Measurements from ENCODE around the gene DHCR7. TPM values are rescaled to one million over a fixed set of nuclear protein-coding genes. Genes with fewer than 3 reads are reported as not detected.

DHCR7 gene
- total and polyA plus RNA-seq, 2 donors (not counting 1 experiment from before 2014, with no cell fraction given): 6.9 to 15.3 TPM

DNA sequence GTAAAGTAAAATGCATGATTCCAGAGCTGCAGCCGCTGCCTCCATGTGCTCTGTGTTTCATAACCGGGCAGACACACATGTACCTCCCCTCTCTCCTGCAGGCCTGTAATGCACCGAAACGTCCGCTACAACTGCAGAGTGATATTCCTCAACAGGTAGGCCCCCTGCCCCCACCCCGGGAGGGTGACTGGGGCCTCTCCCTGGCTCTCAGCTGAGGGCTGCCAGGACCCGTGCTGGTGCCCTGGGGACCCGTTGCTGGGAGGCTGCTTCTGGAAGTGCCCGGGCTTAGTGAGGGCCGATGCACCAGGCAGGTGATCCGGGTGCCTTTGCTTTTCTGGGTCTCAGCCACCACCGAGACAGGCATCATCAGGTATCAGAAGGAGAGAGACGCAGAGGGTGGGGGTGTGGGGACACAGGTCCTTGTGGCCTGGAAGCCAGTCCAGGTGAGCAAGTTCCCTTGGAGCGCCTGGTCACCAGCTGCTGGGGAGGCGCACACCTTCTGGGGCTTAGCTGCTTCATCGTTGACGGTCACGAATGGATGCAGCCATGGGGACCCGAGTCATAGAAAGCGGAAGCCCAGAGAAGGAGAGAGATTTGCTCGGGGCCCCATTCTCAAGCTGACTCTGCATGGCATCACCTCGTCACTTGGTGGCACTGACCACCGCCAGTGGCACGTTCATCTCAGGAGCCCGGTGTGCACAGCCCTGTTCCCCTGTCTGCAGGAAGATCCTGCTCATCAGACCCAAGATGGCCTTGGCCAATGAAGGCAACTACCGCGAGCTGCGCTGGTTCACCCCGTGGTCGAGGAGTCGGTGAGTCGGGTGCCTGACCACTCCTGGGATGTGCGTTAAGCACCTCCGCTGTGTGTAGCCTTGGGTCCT, 15.4 kb upstream of the DHCR7 start:
- Mint-ChIP-seq H3K27me3 (no peaks in the 10 kb centered on the region), H3K9me3 (ENCODE audit: insufficient read depth) (no peaks in the 10 kb centered on the region), H3K27ac (no peak overlapping the region), H3K4me3 (no peak overlapping the region), H3K4me1 (peaks cover 5% of the 10 kb centered on the region)
- ATAC-seq (ENCODE audit: low read depth) (no peak), DNase-seq (no peak)
- no peak overlapping the region for H3K4me3 ChIP-seq (ENCODE audit: control extremely low read depth in 1 of 5, extremely low read depth in 1 of 5, insufficient read depth in 1 of 5, low read depth in 2 of 5, low read length in 4 of 5)
- no peaks in the 10 kb centered on the region for H3K79me2 ChIP-seq (ENCODE audit: control insufficient read depth, insufficient read depth, low read length)
- H3K9ac ChIP-seq (ENCODE audit: low read length): no peak overlapping the region
- intact Hi-C loops (cut with micrococcal nuclease): no loop called here
- H3K27me3 ChIP-seq (replicated peaks in 1 of 4; ENCODE audit: control extremely low read depth in 1 of 4, control insufficient read depth in 3 of 4, insufficient read depth in 4 of 4, low read length in 3 of 4): no peaks in the 10 kb centered on the region
- no peak overlapping the region for H2AFZ ChIP-seq (ENCODE audit: insufficient read depth, low read depth, low read length, poor library complexity, severe bottlenecking)
- TF ChIP-seq EZH2 (IDR thresholded peaks at IDR 0.05; ENCODE audit: borderline replicate concordance, insufficient read depth, low read depth, low read length, poor library complexity, severe bottlenecking): no peak
- TF ChIP-seq, protein P1, sequence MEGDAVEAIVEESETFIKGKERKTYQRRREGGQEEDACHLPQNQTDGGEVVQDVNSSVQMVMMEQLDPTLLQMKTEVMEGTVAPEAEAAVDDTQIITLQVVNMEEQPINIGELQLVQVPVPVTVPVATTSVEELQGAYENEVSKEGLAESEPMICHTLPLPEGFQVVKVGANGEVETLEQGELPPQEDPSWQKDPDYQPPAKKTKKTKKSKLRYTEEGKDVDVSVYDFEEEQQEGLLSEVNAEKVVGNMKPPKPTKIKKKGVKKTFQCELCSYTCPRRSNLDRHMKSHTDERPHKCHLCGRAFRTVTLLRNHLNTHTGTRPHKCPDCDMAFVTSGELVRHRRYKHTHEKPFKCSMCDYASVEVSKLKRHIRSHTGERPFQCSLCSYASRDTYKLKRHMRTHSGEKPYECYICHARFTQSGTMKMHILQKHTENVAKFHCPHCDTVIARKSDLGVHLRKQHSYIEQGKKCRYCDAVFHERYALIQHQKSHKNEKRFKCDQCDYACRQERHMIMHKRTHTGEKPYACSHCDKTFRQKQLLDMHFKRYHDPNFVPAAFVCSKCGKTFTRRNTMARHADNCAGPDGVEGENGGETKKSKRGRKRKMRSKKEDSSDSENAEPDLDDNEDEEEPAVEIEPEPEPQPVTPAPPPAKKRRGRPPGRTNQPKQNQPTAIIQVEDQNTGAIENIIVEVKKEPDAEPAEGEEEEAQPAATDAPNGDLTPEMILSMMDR (IDR thresholded peaks at IDR 0.05): no peak
- no peaks in the 10 kb centered on the region for H3K4me1 ChIP-seq (ENCODE audit: control insufficient read depth in 2 of 2, insufficient read depth in 2 of 2, low read length in 2 of 2)
- 96% methylated on average over 34 of the region's 34 CpGs for WGBS (ENCODE audit: insufficient coverage)
- H3K4me2 ChIP-seq (replicated peaks; ENCODE audit: low read depth, low read length, poor library complexity, severe bottlenecking): no peak overlapping the region
- peaks cover 0 to 71% of the 10 kb centered on the region in 2 experiments for H3K36me3 ChIP-seq (replicated peaks in 1 of 2; ENCODE audit: control extremely low read depth in 1 of 2, control insufficient read depth in 1 of 2, extremely low read depth in 1 of 2, insufficient read depth in 2 of 2, low read length in 1 of 2)
- ChIA-PET POLR2A (interaction anchor here (1.0 kb wide), 1 partner anchor 14 kb away, joined by 3 read pairs; no protein-coding TSS in a partner anchor), CTCF (no interaction called here)
- H4K20me1 ChIP-seq (ENCODE audit: control insufficient read depth, insufficient read depth, low read length, poor library complexity, severe bottlenecking): peaks cover 26% of the 10 kb centered on the region
- H3K27ac ChIP-seq (ENCODE audit: low read length in 2 of 2): no peak overlapping the region
- peaks cover 0 to 3% (median 0%) of the 10 kb centered on the region in 3 donors for H3K9me3 ChIP-seq (ENCODE audit: control extremely low read depth in 1 of 3, control insufficient read depth in 2 of 3, insufficient read depth in 1 of 3, low read length in 2 of 3)

DNA sequence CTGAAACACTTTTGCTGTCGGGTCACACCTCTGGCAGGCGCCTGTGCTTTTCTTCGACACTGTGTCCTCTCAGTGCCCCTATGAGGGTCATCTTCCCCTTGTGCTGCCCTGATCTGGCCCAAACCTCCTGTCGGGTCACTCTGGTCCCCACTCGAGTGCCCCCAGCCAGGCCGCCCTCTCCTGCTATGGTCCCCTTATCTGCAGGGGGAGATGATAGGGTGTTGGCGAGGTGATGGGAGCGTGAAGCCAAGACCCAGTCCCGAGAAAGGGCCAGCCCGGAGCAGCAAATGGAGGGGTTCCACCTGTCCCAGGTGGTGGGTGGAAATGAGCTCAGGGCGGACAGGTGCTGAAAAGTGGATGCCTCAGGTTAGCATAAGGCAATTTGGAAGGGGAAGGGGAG, 14.5 kb upstream of the DHCR7 start:
- no peak overlapping the region for H3K9ac ChIP-seq (ENCODE audit: low read length)
- H3K4me3 ChIP-seq (ENCODE audit: control extremely low read depth in 1 of 5, extremely low read depth in 1 of 5, insufficient read depth in 1 of 5, low read depth in 2 of 5, low read length in 4 of 5): no peak overlapping the region
- POLR2A ChIA-PET: interaction anchor here (1.0 kb wide), 1 partner anchor 13 kb away, joined by 3 read pairs; no protein-coding TSS in a partner anchor
- TF ChIP-seq, protein P1 (IDR thresholded peaks at IDR 0.05): no peak
- no peak for TF ChIP-seq EZH2 (IDR thresholded peaks at IDR 0.05; ENCODE audit: borderline replicate concordance, insufficient read depth, low read depth, low read length, poor library complexity, severe bottlenecking)
- intact Hi-C loops (cut with micrococcal nuclease): no loop called here
- no peak overlapping the region for H3K4me3 Mint-ChIP-seq
- H3K4me2 ChIP-seq (replicated peaks; ENCODE audit: low read depth, low read length, poor library complexity, severe bottlenecking): no peak overlapping the region
- ATAC-seq (ENCODE audit: low read depth): no peak
- H2AFZ ChIP-seq (ENCODE audit: insufficient read depth, low read depth, low read length, poor library complexity, severe bottlenecking): no peak overlapping the region
- 99% methylated on average over 8 of the region's 11 CpGs for WGBS (ENCODE audit: insufficient coverage)
- peaks cover 0 to 77% of the 10 kb centered on the region in 2 experiments for H3K36me3 ChIP-seq (replicated peaks in 1 of 2; ENCODE audit: control extremely low read depth in 1 of 2, control insufficient read depth in 1 of 2, extremely low read depth in 1 of 2, insufficient read depth in 2 of 2, low read length in 1 of 2)
- no peaks in the 10 kb centered on the region for H3K27me3 Mint-ChIP-seq
- CTCF ChIA-PET: no interaction called here
- no peaks in the 10 kb centered on the region for H3K9me3 Mint-ChIP-seq (ENCODE audit: insufficient read depth)
- no peak for DNase-seq
- peaks cover 5% of the 10 kb centered on the region for H3K4me1 Mint-ChIP-seq
- peaks cover 0 to 3% (median 0%) of the 10 kb centered on the region in 3 donors for H3K9me3 ChIP-seq (ENCODE audit: control extremely low read depth in 1 of 3, control insufficient read depth in 2 of 3, insufficient read depth in 1 of 3, low read length in 2 of 3)
- H3K27me3 ChIP-seq (replicated peaks in 1 of 4; ENCODE audit: control extremely low read depth in 1 of 4, control insufficient read depth in 3 of 4, insufficient read depth in 4 of 4, low read length in 3 of 4): no peaks in the 10 kb centered on the region
- H3K79me2 ChIP-seq (ENCODE audit: control insufficient read depth, insufficient read depth, low read length): no peaks in the 10 kb centered on the region
- H4K20me1 ChIP-seq (ENCODE audit: control insufficient read depth, insufficient read depth, low read length, poor library complexity, severe bottlenecking): peaks cover 34% of the 10 kb centered on the region
- H3K4me1 ChIP-seq (ENCODE audit: control insufficient read depth in 2 of 2, insufficient read depth in 2 of 2, low read length in 2 of 2): no peaks in the 10 kb centered on the region
- H3K27ac ChIP-seq (ENCODE audit: low read length in 2 of 2): no peak overlapping the region
- no peak overlapping the region for H3K27ac Mint-ChIP-seq
